H9 (cell line): ENCODE measurements around the gene TTLL4. TPM values are rescaled to one million over a fixed set of nuclear protein-coding genes. Genes with fewer than 3 reads are reported as not detected.

Experiments
- DNase-seq: peaks from one replicate; pipeline ENCODE4 v3.0.0-alpha.2; 2017
- H2AFZ ChIP-seq: one replicate; pipeline ENCODE4 v1.6.1; 2013; ENCODE audit warnings: mild to moderate bottlenecking, low read length, control low read depth, moderate library complexity
- H2AK5ac ChIP-seq: 2 replicates; pipeline ENCODE4 v1.6.1; 2013; ENCODE audit warnings: low read length, control low read depth, mixed read lengths; ENCODE audit not compliant: insufficient read length
- H2BK120ac ChIP-seq: one replicate; pipeline ENCODE4 v1.6.1; 2013; ENCODE audit warnings: low read depth, mild to moderate bottlenecking, low read length, control low read depth, inconsistent platforms; ENCODE audit not compliant: poor library complexity, severe bottlenecking
- H2BK12ac ChIP-seq: 2 replicates; pipeline ENCODE4 v1.6.1; 2013; ENCODE audit warnings: low read length, control low read depth, mixed read lengths, low read depth; ENCODE audit not compliant: insufficient read length
- H2BK15ac ChIP-seq: 2 replicates; pipeline ENCODE4 v1.6.1; 2013; ENCODE audit warnings: low read depth, low read length, control low read depth
- H2BK20ac ChIP-seq: one replicate; pipeline ENCODE4 v1.6.1; 2013; ENCODE audit warnings: low read depth, mild to moderate bottlenecking, low read length, control low read depth, inconsistent platforms; ENCODE audit not compliant: poor library complexity, severe bottlenecking
- H2BK5ac ChIP-seq: 2 replicates; pipeline ENCODE4 v1.6.1; 2013; ENCODE audit warnings: low read length, control low read depth, mixed read lengths; ENCODE audit not compliant: insufficient read length
- H3K14ac ChIP-seq: 2 replicates; pipeline ENCODE4 v1.6.1; 2013; ENCODE audit warnings: low read length, control low read depth; ENCODE audit not compliant: insufficient read depth
- H3K18ac ChIP-seq: 2 replicates; pipeline ENCODE4 v1.6.1; 2013; ENCODE audit warnings: low read depth, mild to moderate bottlenecking, mixed read lengths, low read length, control low read depth; ENCODE audit not compliant: insufficient read length
- H3K23ac ChIP-seq: 2 replicates; pipeline ENCODE4 v1.6.1; 2013; ENCODE audit warnings: low read length, control low read depth, mixed read lengths, low read depth; ENCODE audit not compliant: insufficient read length
- H3K23me2 ChIP-seq: 2 replicates; pipeline ENCODE4 v1.6.1; 2013; ENCODE audit warnings: low read depth, mild to moderate bottlenecking, mixed read lengths, low read length, control low read depth; ENCODE audit not compliant: insufficient read length, poor library complexity, severe bottlenecking
- H3K27ac ChIP-seq: 2 replicates; pipeline ENCODE4 v1.5.1; 2013; ENCODE audit warnings: low read length, control low read depth, mixed read lengths, low read depth; ENCODE audit not compliant: insufficient read length
- H3K27me3 ChIP-seq: 2 replicates; pipeline ENCODE4 v1.6.1; 2013; ENCODE audit warnings: low read length, control low read depth, inconsistent platforms; ENCODE audit not compliant: insufficient read depth
- H3K4ac ChIP-seq: 2 replicates; pipeline ENCODE4 v1.6.1; 2013; ENCODE audit warnings: low read depth, mild to moderate bottlenecking, control low read depth, inconsistent platforms, low read length, moderate library complexity
- H3K4me1 ChIP-seq: 2 replicates; pipeline ENCODE4 v1.6.1; 2013; ENCODE audit warnings: low read length, control low read depth, inconsistent platforms; ENCODE audit not compliant: insufficient read depth
- H3K4me2 ChIP-seq: 2 replicates; pipeline ENCODE4 v1.6.1; 2013; ENCODE audit warnings: low read length, control low read depth, mixed read lengths; ENCODE audit not compliant: insufficient read length, insufficient read depth
- H3K56ac ChIP-seq: 2 replicates; pipeline ENCODE4 v1.6.1; 2013; ENCODE audit warnings: low read depth, mild to moderate bottlenecking, mixed read lengths, low read length, control low read depth; ENCODE audit not compliant: insufficient read length
- H3K79me1 ChIP-seq: 2 replicates; pipeline ENCODE4 v1.6.1; 2013; ENCODE audit warnings: low read depth, mild to moderate bottlenecking, moderate library complexity, low read length, control low read depth, inconsistent platforms; ENCODE audit not compliant: insufficient read depth, poor library complexity, severe bottlenecking
- H3K79me2 ChIP-seq: 2 replicates; pipeline ENCODE4 v1.6.1; 2013; ENCODE audit warnings: low read length, control low read depth, inconsistent platforms; ENCODE audit not compliant: insufficient read depth
- H3K9ac ChIP-seq: 2 replicates; pipeline ENCODE4 v1.6.1; 2013; ENCODE audit warnings: low read length, control low read depth, mixed read lengths; ENCODE audit not compliant: insufficient read length; ENCODE audit errors: extremely low read depth
- H3K9me3 ChIP-seq: one replicate; pipeline ENCODE4 v1.6.1; 2013; ENCODE audit warnings: low read depth, low read length, inconsistent platforms; ENCODE audit not compliant: control insufficient read depth
- H3T11ph ChIP-seq: one replicate; pipeline ENCODE4 v1.6.1; 2013; ENCODE audit warnings: mild to moderate bottlenecking, low read length, control low read depth, inconsistent platforms
- H4K20me1 ChIP-seq: one replicate; pipeline ENCODE4 v1.6.1; 2013; ENCODE audit not compliant: control insufficient read depth, insufficient read length, insufficient read depth
- H4K5ac ChIP-seq: 2 replicates; pipeline ENCODE4 v1.6.1; 2013; ENCODE audit warnings: low read depth, mild to moderate bottlenecking, mixed read lengths, low read length, control low read depth; ENCODE audit not compliant: insufficient read length
- H4K8ac ChIP-seq: replicated peaks from 2 replicates; pipeline ENCODE4 v1.6.1; 2013; ENCODE audit warnings: low read length, control low read depth, mixed read lengths, low read depth; ENCODE audit not compliant: insufficient read length
- H4K91ac ChIP-seq: 2 replicates; pipeline ENCODE4 v1.6.1; 2013; ENCODE audit warnings: low read depth, mild to moderate bottlenecking, moderate library complexity, mixed read lengths, low read length, control low read depth; ENCODE audit not compliant: insufficient read length
- H3K27ac Mint-ChIP-seq, 3 experiments: 2 replicates in 2 of 3; 3 replicates in 1 of 3; pipeline ENCODE4 v1.8.0; 2020 to 2021; ENCODE audit warnings: mixed read lengths in 3 of 3, mild to moderate bottlenecking in 1 of 3, moderate library complexity in 1 of 3
- H3K27me3 Mint-ChIP-seq: 2 replicates; pipeline ENCODE4 v1.8.0; 2021; ENCODE audit warnings: low read depth, mild to moderate bottlenecking, moderate library complexity, mixed read lengths
- H3K36me3 Mint-ChIP-seq, 3 experiments: 2 replicates in 2 of 3; 3 replicates in 1 of 3; pipeline ENCODE4 v1.8.0; 2020 to 2021; ENCODE audit warnings: low read depth in 3 of 3, mixed read lengths in 3 of 3; ENCODE audit not compliant: insufficient read depth in 1 of 3
- H3K4me1 Mint-ChIP-seq, 2 experiments: 2 replicates each; pipeline ENCODE4 v1.8.0; 2020; ENCODE audit warnings: mixed read lengths in 2 of 2
- H3K4me3 Mint-ChIP-seq, 2 experiments: 2 replicates in 1 of 2; 3 replicates in 1 of 2; pipeline ENCODE4 v1.8.0; 2020 to 2021; ENCODE audit warnings: mild to moderate bottlenecking in 2 of 2, mixed read lengths in 2 of 2, moderate library complexity in 1 of 2
- H3K9me3 Mint-ChIP-seq, 2 experiments: 2 replicates in 1 of 2; 3 replicates in 1 of 2; pipeline ENCODE4 v1.8.0; 2020; ENCODE audit warnings: mild to moderate bottlenecking in 2 of 2, mixed read lengths in 2 of 2, moderate library complexity in 1 of 2
- CTCF ChIP-seq: fragments of 200-600 bp; sonication (generic); conservative IDR thresholded peaks from 3 replicates; pipeline ENCODE4 v1.8.0; 2021; ENCODE audit warnings: antibody characterized with exemption, mild to moderate bottlenecking
- WGBS: extraction: QIAGEN DNeasy Blood & Tissue Kit; methylation state at CpG from one replicate; pipeline ENCODE4 v1.1.7; 2013; ENCODE audit warnings: missing lambda C conversion rate, low lambda C conversion rate, mixed read lengths; ENCODE audit not compliant: insufficient read length; ENCODE audit errors: extremely low coverage; 5-methylcytosine and 5-hydroxymethylcytosine counted together
- total RNA-seq: library from RNA; stranded (reverse); gene quantifications from 2 replicates; pipeline ENCODE4 v1.2.1, GENCODE V29; 2021

TTLL4 gene
- total RNA-seq, 1 experiment from 2014 or later: 96.4 TPM

- peaks cover 17% of the 10 kb centered on the region; the same call in 1 of the 2 replicates for H3K79me2 ChIP-seq
- Mint-ChIP-seq H3K27me3 (no peaks in the 10 kb centered on the region), H3K9me3 (no peaks in the 10 kb centered on the region), H3K36me3 (peaks cover 8 to 34% (median 17%) of the 10 kb centered on the region in 3 experiments), H3K27ac (no peak overlapping the region), H3K4me1 (peaks cover 30 to 34% of the 10 kb centered on the region in 2 experiments), H3K4me3 (no peak overlapping the region)
- H3K79me1 ChIP-seq: peaks cover 12% of the 10 kb centered on the region
- no peak overlapping the region for H2AK5ac ChIP-seq
- no peaks in the 10 kb centered on the region for H4K20me1 ChIP-seq
- H3K27ac ChIP-seq: no peak overlapping the region
- no peaks in the 10 kb centered on the region for H3K27me3 ChIP-seq
- TF ChIP-seq CTCF: no peak
- no peak overlapping the region for H2AFZ ChIP-seq
- no peak overlapping the region for H3K4ac ChIP-seq
- no peak for DNase-seq
- H3K4me1 ChIP-seq: peaks cover 14% of the 10 kb centered on the region; the same call in 1 of the 2 replicates
- H3K9me3 ChIP-seq: no peaks in the 10 kb centered on the region
- no peak overlapping the region for H3K18ac ChIP-seq
- H3T11ph ChIP-seq: no peak overlapping the region
- H2BK20ac ChIP-seq: no peak overlapping the region
- no peak overlapping the region for H4K8ac ChIP-seq
- H3K56ac ChIP-seq: no peak overlapping the region
- no peak overlapping the region for H4K91ac ChIP-seq
- no peak overlapping the region for H2BK15ac ChIP-seq
- H4K5ac ChIP-seq: no peak overlapping the region
- no peak overlapping the region for H3K9ac ChIP-seq
- no peak overlapping the region for H2BK5ac ChIP-seq
- no peak overlapping the region for H3K14ac ChIP-seq
- H3K23me2 ChIP-seq: no peaks in the 10 kb centered on the region
- H2BK12ac ChIP-seq: no peak overlapping the region
- no peak overlapping the region for H2BK120ac ChIP-seq
- WGBS: no CpG with 5 or more reads among the region's 7 CpGs
- no peak overlapping the region for H3K23ac ChIP-seq
- H3K4me2 ChIP-seq: no peak overlapping the region
Observed at GRCh38 chr2:218718058-218718457, 7.4 kb downstream of the TTLL4 start.
